Measurements from ENCODE around the gene ZBTB8OS.

Gene ZBTB8OS

DNA sequence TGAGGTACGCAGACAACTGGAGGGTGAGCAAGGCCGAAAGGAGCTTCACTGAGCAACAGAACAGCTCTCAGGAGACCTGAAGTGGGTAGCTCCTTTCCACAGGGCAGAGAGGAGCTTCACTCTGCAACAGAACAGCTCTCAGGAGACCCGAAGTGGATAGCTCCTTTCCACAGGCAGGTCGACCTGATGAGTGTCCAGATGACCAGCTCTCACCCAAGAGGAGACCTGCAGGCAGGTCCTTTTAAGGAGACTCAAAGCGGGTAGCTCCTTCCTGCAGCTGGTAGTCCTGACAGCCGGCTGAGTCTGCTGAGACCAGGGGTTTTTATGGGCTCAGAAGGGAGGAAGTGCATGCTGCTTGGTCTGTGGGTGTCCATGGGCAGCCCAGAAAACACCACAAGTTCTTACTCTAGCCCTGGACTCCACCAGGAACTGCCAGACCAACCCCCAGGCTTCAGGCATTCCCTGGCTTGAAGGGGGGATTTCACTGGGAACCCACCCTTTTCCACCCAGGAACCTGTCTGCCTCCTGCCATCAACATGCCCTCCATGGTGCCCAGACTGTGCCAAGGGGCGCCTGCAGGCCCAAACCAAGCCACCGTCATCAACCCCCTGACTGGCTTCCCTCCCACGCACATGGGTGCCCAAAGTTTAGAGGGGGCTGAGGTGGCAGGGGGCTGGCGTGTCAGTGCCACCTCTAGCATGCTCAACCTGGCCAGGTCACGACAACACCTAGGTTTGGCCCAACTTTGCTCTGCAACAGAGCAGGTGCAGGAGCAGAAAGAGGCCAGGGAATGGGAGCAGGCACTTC lies 43.6 kb downstream of the ZBTB8OS start:
- DNase-seq = no peak

DNA sequence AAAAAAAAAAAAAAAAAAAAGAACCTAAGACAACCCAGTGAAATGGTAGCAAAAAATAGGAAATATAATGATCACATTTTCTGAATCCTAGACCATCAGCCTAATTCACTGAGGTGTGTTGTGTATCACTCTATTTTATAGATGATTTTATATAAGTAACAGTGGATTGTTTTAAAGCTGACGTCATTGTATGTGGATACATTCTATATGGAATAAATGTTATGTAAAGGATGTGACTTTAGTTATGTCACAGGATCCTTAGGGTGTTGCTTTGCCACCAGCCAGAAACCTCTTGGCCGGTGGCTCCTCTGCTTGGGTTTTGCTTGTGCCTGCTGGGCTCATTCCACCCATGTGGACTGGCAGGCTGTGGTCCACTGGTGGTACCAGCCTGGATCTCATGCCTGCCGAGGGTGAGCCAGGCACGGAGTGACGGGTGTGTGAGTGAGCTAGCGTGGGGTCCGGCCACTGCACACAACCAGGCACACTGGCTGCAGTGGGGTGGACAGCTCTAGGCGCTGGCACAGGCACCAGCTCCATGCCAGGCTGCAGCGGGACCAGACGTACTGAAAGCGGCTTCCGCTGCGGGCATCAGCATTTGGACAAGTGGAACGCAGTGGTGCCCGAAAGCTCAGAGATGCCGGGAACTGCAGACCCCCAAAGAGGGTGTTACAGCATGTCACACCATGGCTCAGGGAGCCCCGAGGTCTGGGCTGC lies 44.5 kb downstream of the ZBTB8OS start:
- no peak for DNase-seq

DNA sequence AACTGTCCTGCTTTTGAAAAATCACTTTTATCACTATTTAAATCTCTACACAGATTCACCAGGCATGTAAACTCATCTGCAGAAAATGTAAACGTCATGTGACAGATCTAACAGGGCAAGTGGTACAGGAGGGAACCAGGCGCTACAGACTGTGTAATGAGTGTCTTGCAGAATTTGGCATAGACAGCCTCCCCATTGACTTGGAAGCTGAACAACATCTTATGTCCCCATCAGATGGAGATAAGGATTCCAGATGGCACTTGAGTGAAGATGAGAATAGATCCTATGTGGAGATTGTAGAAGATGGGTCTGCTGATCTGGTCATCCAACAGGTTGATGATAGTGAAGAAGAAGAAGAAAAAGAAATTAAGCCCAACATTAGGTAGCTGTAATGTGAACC lies 50.3 kb downstream of the ZBTB8OS start:
- DNase-seq = no peak

DNA sequence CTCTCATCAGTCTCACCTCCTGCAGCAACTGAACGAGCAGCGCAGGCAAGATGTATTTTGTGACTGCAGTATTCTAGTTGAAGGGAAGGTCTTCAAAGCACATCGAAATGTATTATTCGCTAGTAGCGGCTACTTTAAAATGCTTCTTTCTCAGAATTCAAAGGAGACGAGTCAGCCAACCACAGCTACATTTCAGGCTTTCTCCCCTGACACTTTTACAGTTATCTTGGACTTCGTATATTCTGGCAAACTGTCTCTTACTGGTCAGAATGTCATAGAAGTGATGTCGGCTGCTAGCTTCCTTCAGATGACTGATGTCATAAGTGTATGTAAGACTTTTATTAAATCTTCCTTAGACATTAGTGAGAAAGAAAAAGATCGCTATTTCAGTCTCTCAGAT lies 57.4 kb downstream of the ZBTB8OS start:
- DNase-seq = no peak

DNA sequence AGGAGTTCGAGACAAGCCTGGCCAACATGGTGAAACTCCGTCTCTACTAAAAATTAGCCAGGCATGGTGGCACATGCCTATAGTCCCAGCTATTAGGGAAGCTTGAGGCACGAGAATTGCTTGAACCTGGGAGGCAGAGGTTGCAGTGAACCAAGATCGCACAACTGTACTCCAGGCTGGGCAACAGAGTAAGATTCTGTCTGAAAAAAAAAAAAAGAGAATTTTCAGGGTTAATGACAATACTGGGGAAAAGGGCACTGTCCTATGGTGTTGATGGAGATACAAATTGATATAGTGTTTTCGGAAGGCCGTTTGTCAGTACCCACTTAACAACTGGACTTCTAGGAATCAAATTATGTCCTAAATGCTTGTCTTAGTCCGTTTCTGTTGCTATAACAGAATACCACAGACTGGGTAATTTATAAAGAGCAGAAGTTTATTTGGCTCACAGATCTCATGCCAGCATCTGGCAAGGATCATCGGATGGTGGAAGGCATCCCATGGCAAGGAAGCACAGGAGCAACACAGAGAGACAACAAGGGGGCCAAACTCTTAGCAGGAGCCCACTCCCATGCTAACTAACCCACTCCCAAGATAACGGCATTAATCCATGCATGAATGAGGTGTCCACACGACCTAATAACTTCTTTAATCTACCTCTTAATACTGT lies 69.9 kb downstream of the ZBTB8OS start:
- DNase-seq = no peak

All from stimulated activated CD4-positive, alpha-beta T cell treated with anti-CD3 and anti-CD28 coated beads, Interleukin-4, amount 100 ng/mL, for 1 hour (primary cell).